ENCODE measurements around the gene KLK8. TPM values are rescaled to one million over a fixed set of nuclear protein-coding genes. Genes with fewer than 3 reads are reported as not detected.

KLK8 gene
- polyA plus RNA-seq: 194 and 292 TPM in 2 replicates

DNA sequence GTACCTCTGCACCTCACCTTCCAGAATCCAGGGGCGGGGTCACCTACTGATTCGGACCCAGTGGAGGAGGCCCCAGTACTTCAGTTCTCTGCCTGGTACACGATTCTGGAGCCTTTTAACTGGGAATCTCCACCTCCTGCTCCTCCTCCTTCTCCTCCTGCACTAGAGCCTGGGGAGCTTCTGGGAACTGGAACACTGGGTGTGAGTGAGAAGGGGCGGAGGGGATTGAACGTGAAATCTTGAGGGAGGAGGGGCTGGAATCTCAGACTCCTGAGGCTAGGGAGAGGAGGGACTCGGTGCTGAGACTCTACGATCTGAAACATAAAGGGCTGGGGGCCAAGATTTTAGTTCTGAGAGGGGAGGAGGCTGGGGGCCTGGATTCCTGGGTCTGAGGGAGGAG is at the start of gene KLK8:
Gene KLK8 (minus strand): TSS at position 90 of the 400 bp plus-strand sequence. CDS start 437 bp downstream, outside the sequence.

DNA sequence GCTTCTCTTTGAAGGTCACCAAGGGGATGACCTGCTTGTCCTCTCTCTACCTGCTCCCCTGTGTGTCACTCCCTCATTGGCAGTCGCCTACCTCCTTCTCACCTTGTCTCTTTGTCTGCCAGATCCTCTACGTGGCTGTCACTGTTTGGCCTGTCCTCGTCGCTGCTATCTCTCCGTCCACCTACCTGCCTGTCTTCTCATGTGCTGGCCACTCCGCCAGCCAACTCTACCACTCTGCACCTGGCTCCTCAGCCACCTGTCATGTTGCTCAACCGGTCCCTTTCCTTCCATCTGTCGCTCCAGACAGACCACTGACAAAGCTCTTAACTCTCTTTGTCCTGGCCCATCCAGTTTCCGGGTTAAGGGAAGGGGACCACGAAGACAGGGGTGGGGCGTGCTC is 33.3 kb upstream of the KLK8 start, which contains the start of gene KLK12:
Gene KLK12 (minus strand): TSS at position 299 of the 400 bp plus-strand sequence. CDS start 381 bp downstream, outside the sequence.

DNA sequence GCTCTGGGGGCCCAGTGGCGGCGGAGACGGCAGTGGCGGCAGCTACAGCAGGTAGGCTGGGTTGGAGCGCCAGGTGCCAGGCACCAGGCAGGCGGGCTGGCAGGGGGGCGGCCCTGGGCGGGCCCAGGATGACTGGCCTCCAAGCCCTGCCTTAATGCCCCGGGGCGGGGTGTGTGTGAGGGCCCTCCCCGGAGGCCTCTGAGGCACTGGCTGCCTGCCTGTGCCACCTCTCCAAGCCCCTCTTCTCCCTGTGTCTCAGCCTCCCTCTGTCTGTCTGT is 25.1 kb upstream of the KLK8 start, which contains the start of gene KLK11:
Gene KLK11 (minus strand): TSS at position 63 of the 278 bp plus-strand sequence. CDS start 985 bp downstream, outside the sequence.

DNA sequence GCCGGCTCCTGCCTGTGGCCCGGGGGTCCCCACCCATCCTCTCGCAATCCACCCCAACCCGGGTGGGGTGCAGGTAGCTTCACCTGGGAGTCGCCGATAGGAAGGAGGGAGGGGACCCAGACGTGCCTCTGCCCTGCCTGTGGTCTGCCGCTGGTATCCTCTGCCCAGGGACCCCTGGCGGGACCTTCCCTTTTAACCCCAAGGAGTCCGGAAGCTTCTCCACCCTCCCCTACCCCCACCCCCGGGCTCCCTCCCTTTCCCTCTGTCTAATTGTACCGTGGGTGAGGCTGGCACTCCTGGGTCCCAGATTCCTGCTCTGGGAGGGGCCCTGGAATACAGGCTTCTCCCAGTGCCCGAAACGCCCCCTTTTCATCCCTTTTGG is 18.1 kb upstream of the KLK8 start, which contains the start of gene KLK10:
Gene KLK10 (minus strand): TSS at position 166 of the 382 bp plus-strand sequence. CDS start 579 bp downstream, outside the sequence.

DNA sequence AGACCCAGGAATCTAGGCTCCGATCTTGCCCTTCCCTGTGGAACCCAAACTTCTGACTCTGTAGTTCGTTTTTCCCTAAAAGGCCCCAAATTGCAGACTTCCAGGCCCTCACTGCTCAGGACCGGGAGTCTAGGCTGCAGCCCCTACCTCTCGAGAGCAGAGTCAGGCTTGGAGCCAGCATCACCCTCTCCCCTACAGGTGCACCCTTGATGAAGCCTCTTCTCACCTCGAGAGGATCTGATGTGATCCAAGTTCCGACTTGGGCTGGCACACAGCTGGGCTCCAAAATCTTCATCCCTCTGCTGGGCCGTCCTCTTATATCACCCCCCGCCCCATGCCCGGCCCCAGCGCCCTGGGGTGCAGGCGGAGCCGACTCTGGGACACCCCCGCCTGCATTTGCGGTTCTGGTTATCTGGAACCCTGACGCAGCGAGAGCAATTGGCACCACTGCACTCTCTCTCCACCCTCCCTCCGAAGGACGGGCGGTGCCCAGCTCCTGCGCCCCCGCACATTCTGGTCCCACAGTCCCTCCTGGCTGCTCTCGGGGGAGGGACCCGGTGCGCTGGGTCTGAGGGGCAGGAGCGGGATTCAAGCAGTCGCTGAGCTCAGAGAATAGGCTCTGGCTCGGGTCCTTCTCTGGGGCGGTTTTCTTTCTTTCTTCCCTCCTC is 17.6 kb downstream of the KLK8 start, which contains the start of gene KLK7:
Gene KLK7 (minus strand): TSS at position 293 of the 668 bp plus-strand sequence. CDS start 1,518 bp downstream, outside the sequence.

DNA sequence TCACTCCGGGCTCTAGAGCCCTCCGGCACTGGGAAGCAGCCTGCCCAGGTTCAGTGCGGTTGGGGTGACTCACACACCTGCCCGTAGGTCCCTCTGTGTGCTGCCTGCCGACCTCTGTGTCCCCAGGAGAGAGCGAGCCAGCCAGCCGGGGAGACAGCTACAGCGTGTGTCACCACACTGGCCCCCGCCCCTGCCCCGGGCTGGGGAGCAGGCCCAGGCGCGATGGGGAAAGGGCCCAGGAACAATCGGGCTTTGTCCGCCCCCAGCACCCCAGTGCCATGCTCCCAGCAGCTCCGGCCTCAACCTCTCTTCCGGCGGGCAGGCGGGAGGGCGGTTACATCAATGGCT is 32.0 kb downstream of the KLK8 start, which contains the start of gene KLK6:
Gene KLK6 (minus strand): TSS at position 179 of the 348 bp plus-strand sequence. CDS start 1,487 bp downstream, outside the sequence.

DNA sequence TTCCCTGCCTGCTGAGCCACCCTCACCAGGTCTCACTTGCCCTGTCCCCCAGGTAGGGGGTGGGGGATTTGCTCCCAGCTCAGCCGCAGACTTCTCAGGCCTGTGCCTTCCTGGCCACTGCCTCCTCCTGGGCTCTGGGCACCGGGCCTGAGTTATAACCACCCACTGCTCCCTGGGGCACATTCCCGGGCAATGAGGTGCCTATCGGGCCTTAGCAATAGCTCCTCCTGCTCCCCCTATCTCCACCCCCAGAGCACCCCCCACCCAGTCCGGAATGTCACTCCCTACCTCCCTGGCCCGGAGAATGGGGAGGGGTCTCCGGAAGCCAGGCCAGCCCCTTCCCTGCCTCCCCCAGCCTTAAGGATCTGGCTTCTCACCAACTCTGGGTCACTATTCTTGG is 48.5 kb downstream of the KLK8 start, which contains the start of gene KLK5:
Gene KLK5 (minus strand): TSS at position 129 of the 400 bp plus-strand sequence. CDS start 381 bp downstream, outside the sequence.

Other genes with a start within 250 kb of the KLK8 start
- gene GPR32, start 231.1 kb downstream of the KLK8 start, polyA plus RNA-seq: not detected in 2 replicates
- gene ACP4, start 211.2 kb downstream of the KLK8 start, polyA plus RNA-seq: not detected in 2 replicates
- gene KLK1, start 177.8 kb downstream of the KLK8 start, polyA plus RNA-seq: not detected in 2 replicates
- gene KLK15, start 168.0 kb downstream of the KLK8 start, polyA plus RNA-seq: not detected in 2 replicates
- gene KLK3, start 146.7 kb downstream of the KLK8 start, polyA plus RNA-seq: not detected in 2 replicates
- 0.20 TPM in 1 of 2 replicates, not detected in the other for gene KLK2, start 128.2 kb downstream of the KLK8 start, polyA plus RNA-seq
- gene KLK4, start 90.2 kb downstream of the KLK8 start, polyA plus RNA-seq: not detected in 2 replicates
- 5.6 TPM in 1 of 2 replicates, not detected in the other for gene KLK5, start 48.6 kb downstream of the KLK8 start, polyA plus RNA-seq
- 2.6 and 2.8 TPM in 2 replicates for gene KLK6, start 32.0 kb downstream of the KLK8 start, polyA plus RNA-seq
- 14.9 and 18.1 TPM in 2 replicates for gene KLK7, start 17.7 kb downstream of the KLK8 start, polyA plus RNA-seq
- 0.16 and 3.9 TPM in 2 replicates for gene KLK10, start 18.1 kb upstream of the KLK8 start, polyA plus RNA-seq
- gene KLK11, start 25.0 kb upstream of the KLK8 start, polyA plus RNA-seq: not detected in 2 replicates
- gene KLK12, start 33.4 kb upstream of the KLK8 start, polyA plus RNA-seq: not detected in 2 replicates
- not detected in 2 replicates for gene KLK13, start 63.5 kb upstream of the KLK8 start, polyA plus RNA-seq
- gene KLK14, start 81.3 kb upstream of the KLK8 start, polyA plus RNA-seq: not detected in 2 replicates
- not detected in 2 replicates for gene CTU1, start 106.8 kb upstream of the KLK8 start, polyA plus RNA-seq
- not detected in 2 replicates for gene SIGLEC9, start 123.3 kb upstream of the KLK8 start, polyA plus RNA-seq
- not detected in 2 replicates for gene SIGLEC7, start 140.7 kb upstream of the KLK8 start, polyA plus RNA-seq
- gene CD33, start 223.5 kb upstream of the KLK8 start, polyA plus RNA-seq: not detected in 2 replicates
- not detected in 2 replicates for gene SIGLECL1, start 249.5 kb upstream of the KLK8 start, polyA plus RNA-seq